Keratinocyte (primary cell): ENCODE results near the gene ROR1.

ENCODE experiments used
- EZH2 ChIP-seq: IDR thresholded peaks from one replicate; pipeline ENCODE4 v1.6.1; 2012; ENCODE audit warnings: inconsistent platforms, mild to moderate bottlenecking, low read length, moderate library complexity
- TF ChIP-seq, protein P1 (sequence below), 3 experiments: IDR thresholded peaks in 1 of 3; conservative IDR thresholded peaks in 1 of 3; optimal IDR thresholded peaks in 1 of 3; 2 replicates in 2 of 3; 3 replicates in 1 of 3; pipeline versions ENCODE3 to v1.5.1; 2011; ENCODE audit warnings: low read length in 3 of 3, mild to moderate bottlenecking in 3 of 3, moderate library complexity in 2 of 3, control low read depth in 1 of 3, inconsistent platforms in 1 of 3; ENCODE audit not compliant: insufficient read depth in 2 of 3; ENCODE audit errors: extremely low read depth in 1 of 3

DNA sequence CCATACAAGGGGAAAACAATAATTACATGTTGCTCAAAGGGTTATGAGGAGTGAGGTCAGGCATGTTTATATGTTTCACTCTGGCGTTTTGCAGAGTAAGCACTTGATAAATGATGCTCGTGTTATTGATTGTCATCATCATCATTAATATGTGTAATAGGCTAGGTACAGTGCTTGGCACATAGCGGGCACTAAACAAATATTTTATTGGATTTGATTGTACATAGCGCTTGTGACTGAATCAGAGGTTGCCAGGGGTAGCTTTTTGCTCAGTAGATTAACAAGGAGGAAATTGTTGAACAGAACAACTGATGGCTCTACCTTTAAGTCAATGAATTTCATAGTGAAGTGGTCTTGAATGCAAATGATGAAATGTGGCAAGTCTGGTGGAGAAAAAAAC is 91.7 kb downstream of the ROR1 start:
- TF ChIP-seq, protein P1, sequence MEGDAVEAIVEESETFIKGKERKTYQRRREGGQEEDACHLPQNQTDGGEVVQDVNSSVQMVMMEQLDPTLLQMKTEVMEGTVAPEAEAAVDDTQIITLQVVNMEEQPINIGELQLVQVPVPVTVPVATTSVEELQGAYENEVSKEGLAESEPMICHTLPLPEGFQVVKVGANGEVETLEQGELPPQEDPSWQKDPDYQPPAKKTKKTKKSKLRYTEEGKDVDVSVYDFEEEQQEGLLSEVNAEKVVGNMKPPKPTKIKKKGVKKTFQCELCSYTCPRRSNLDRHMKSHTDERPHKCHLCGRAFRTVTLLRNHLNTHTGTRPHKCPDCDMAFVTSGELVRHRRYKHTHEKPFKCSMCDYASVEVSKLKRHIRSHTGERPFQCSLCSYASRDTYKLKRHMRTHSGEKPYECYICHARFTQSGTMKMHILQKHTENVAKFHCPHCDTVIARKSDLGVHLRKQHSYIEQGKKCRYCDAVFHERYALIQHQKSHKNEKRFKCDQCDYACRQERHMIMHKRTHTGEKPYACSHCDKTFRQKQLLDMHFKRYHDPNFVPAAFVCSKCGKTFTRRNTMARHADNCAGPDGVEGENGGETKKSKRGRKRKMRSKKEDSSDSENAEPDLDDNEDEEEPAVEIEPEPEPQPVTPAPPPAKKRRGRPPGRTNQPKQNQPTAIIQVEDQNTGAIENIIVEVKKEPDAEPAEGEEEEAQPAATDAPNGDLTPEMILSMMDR (optimal IDR thresholded peaks at IDR 0.05 in 1 of 3, IDR thresholded peaks at IDR 0.05 in 1 of 3, conservative IDR thresholded peaks at IDR 0.05 in 1 of 3; ENCODE audit: extremely low read depth in 1 of 3, insufficient read depth in 2 of 3, low read length in 3 of 3) = no peak
- no peak for TF ChIP-seq EZH2
